Glutamatergic neuron (in vitro differentiated cells): Measurements from ENCODE around the gene PIN1. TPM values are rescaled to one million over a fixed set of nuclear protein-coding genes. Genes with fewer than 3 reads are reported as not detected.

Source experiments
- DNase-seq: peaks from one replicate; pipeline ENCODE4 v3.0.0; 2022
- H3K27ac Mint-ChIP-seq: one replicate; pipeline ENCODE4 v1.8.0; 2020; ENCODE audit warnings: mild to moderate bottlenecking, mixed read lengths, inconsistent platforms; ENCODE audit not compliant: unreplicated experiment
- H3K27me3 Mint-ChIP-seq: one replicate; pipeline ENCODE4 v1.8.0; 2020; ENCODE audit warnings: mild to moderate bottlenecking, moderate library complexity, mixed read lengths, inconsistent platforms; ENCODE audit not compliant: unreplicated experiment
- H3K36me3 Mint-ChIP-seq: one replicate; pipeline ENCODE4 v1.8.0; 2020; ENCODE audit warnings: mild to moderate bottlenecking, mixed read lengths, inconsistent platforms; ENCODE audit not compliant: unreplicated experiment
- H3K4me1 Mint-ChIP-seq: one replicate; pipeline ENCODE4 v1.8.0; 2020; ENCODE audit warnings: mild to moderate bottlenecking, low read depth, mixed read lengths, inconsistent platforms; ENCODE audit not compliant: unreplicated experiment
- H3K4me3 Mint-ChIP-seq: one replicate; pipeline ENCODE4 v1.8.0; 2020; ENCODE audit warnings: mild to moderate bottlenecking, mixed read lengths, inconsistent platforms; ENCODE audit not compliant: unreplicated experiment
- H3K9me3 Mint-ChIP-seq: one replicate; pipeline ENCODE4 v1.8.0; 2020; ENCODE audit warnings: mild to moderate bottlenecking, moderate library complexity, mixed read lengths, inconsistent platforms; ENCODE audit not compliant: unreplicated experiment
- total RNA-seq: library from RNA; stranded (reverse); fragmentation: NEBNext Ultra II Directional; extraction: Animal tissue kit (Norgen Biotek cat#: 25700); gene quantifications from one replicate; pipeline ENCODE4 v1.2.1, GENCODE V29; 2021; ENCODE audit not compliant: unreplicated experiment
- TF ChIP-seq, protein P1 (sequence below): fragments of 200-600 bp; sonication (generic); IDR thresholded peaks from one replicate; pipeline ENCODE4 v1.5.0; 2021; ENCODE audit not compliant: partially characterized antibody, unreplicated experiment

The PIN1 gene
- total RNA-seq, 1 donor from 2014 or later, result 110 TPM

DNA sequence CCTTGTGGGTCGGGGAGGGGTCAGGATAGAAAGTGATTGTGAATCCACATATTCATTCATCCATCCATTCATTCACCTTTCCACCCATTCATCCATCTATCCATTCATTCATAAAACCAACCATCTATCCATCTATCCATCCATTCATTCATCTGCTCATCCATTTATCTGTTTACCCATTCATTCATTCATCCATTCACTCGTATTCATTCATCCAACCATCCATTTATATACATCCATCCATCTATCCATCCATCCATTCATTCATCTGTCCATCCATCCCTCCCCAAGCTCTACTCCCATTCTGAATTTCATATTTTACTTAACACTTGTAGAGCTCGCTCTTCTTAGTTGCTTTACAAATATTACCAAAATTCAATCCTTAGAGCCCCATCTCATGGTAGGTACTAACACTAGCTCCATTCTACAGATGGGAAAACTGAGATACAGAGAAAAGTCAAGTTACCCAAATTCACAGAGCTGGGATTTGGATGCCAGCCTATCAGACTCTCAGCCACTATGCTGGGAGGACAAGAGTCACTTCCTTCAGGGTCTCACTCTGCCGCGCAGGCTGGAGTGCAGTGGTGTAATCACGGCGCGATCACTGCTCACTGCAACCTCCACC is 37.6 kb downstream of the PIN1 start:
- H3K4me3 Mint-ChIP-seq, result no peak overlapping the region
- peaks cover 3% of the 10 kb centered on the region for H3K27me3 Mint-ChIP-seq
- TF ChIP-seq, protein P1, sequence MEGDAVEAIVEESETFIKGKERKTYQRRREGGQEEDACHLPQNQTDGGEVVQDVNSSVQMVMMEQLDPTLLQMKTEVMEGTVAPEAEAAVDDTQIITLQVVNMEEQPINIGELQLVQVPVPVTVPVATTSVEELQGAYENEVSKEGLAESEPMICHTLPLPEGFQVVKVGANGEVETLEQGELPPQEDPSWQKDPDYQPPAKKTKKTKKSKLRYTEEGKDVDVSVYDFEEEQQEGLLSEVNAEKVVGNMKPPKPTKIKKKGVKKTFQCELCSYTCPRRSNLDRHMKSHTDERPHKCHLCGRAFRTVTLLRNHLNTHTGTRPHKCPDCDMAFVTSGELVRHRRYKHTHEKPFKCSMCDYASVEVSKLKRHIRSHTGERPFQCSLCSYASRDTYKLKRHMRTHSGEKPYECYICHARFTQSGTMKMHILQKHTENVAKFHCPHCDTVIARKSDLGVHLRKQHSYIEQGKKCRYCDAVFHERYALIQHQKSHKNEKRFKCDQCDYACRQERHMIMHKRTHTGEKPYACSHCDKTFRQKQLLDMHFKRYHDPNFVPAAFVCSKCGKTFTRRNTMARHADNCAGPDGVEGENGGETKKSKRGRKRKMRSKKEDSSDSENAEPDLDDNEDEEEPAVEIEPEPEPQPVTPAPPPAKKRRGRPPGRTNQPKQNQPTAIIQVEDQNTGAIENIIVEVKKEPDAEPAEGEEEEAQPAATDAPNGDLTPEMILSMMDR, result no peak
- DNase-seq, result no peak
- no peak overlapping the region for H3K27ac Mint-ChIP-seq
- H3K36me3 Mint-ChIP-seq, result no peaks in the 10 kb centered on the region
- peaks cover 3% of the 10 kb centered on the region for H3K9me3 Mint-ChIP-seq
- H3K4me1 Mint-ChIP-seq, result no peaks in the 10 kb centered on the region

DNA sequence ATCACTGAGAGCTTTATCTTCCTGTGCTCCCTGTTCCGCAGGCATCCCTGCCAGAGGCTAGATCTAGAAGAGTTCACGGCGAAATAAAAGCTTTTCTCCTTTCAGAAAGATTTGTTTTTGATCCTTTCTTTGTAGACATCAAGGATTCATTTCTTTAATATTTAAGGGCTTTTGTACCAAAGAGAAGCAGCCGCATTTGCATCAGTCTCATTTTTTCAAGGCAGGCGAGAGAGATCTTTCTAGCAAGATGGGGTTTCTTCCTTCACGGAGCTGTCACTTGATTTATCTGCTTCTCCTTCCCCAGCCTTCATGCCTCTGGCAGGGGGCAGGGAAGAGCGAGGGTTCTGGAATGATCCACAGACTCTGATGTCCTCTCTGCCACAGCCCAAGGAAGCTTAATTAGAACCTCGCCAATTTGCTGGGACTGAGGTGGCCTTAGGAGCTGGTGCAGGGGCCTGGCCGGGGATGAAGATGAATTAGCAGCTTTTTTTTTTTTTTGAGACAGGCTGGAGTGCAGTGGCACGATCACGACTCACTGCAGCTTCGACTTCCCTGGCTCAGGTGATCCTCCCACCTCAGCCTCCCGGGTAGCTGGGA is 40.0 kb downstream of the PIN1 start:
- Mint-ChIP-seq H3K36me3 (no peaks in the 10 kb centered on the region), H3K27me3 (peaks cover 3% of the 10 kb centered on the region), H3K9me3 (peaks cover 3% of the 10 kb centered on the region), H3K27ac (peak overlapping the region; percentile 29), H3K4me1 (no peaks in the 10 kb centered on the region), H3K4me3 (no peak overlapping the region)
- no peak for DNase-seq
- TF ChIP-seq, protein P1, result no peak

DNA sequence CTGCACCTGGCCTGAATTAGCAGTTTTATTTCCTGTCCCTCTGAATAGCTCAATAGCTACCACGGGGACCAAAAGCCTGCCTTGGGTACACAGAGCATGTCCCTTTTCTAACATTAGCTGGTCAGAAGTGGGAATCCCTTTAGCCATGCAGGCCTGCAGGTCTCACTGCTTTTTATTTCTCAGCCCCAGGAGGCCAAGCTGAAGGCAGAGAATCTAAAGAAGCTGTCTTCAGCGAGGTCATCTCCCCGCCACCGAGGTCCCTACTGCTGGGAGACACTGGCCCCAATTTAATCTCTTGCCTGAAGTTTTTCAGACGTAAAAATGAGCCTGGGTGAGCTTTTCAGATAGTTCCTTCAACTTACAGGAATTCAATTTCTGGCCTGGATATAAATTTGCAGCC is 40.7 kb downstream of the PIN1 start:
- no peaks in the 10 kb centered on the region for H3K36me3 Mint-ChIP-seq
- no peak overlapping the region for H3K27ac Mint-ChIP-seq
- DNase-seq, result no peak
- peaks cover 3% of the 10 kb centered on the region for H3K9me3 Mint-ChIP-seq
- H3K27me3 Mint-ChIP-seq, result peaks cover 3% of the 10 kb centered on the region
- H3K4me3 Mint-ChIP-seq, result no peak overlapping the region
- TF ChIP-seq, protein P1, result no peak
- H3K4me1 Mint-ChIP-seq, result no peaks in the 10 kb centered on the region

DNA sequence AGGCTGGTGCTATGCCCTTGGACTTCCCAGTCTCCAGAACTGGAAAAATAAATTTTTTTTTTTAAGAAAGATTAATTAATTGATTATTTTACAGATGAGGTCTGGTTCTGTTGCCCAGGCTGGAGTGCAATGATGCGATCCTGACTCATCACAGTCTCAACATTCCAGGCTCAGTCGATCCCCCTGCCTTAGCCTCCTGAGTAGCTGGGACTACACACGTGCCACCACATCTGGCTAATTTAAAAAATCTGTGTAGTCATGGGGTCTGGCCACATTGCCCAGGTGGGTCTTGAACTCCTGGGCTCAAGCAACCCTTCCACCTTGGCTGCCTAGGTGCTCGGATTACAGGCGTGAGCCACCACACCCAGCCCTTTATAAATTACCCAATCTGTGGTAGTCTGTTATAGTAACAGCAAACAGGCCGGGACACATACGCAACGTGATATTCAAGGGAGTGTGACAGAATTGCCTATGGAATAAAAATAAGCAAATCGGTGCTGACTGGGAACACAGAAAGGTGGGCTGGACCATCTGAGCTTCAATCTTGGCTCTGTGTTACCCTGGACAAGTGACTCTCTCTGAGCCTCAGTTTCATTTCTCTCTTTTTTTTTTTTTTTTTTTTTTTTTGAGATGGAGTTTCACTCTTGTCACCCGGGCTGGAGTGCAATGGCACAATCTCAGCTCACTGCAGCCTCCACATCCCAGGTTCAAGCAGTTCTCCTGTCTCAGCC is 42.8 kb downstream of the PIN1 start:
- peaks cover 2% of the 10 kb centered on the region for H3K9me3 Mint-ChIP-seq
- H3K27ac Mint-ChIP-seq, result no peak overlapping the region
- no peak overlapping the region for H3K4me3 Mint-ChIP-seq
- DNase-seq, result no peak
- peaks cover 3% of the 10 kb centered on the region for H3K27me3 Mint-ChIP-seq
- H3K36me3 Mint-ChIP-seq, result no peaks in the 10 kb centered on the region
- TF ChIP-seq, protein P1, result no peak
- no peaks in the 10 kb centered on the region for H3K4me1 Mint-ChIP-seq
